Measurements from ENCODE around the gene NAV2. TPM values are rescaled to one million over a fixed set of nuclear protein-coding genes. Genes with fewer than 3 reads are reported as not detected.

The NAV2 gene
- total and polyA plus RNA-seq, 2 experiments from 2014 or later: 26.0 to 45.0 TPM

DNA sequence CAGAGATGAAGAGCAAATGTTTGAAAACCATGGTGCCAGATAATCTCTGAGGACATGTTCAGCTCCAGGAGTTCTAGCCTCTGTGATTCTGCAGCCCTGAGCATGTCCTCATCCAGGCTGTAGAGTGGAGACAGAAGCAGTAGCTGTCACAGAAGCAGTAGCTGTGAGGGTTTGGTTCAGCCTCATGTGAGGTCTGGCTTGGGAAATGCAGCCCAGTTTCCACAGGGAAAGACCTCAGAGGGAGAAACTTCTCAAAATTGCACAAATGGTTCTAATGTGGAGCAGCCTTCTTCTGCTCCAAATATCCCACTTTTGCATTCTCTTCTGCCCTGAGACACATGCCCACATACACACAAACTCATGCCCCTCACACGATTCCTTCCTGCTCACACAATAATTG is 399.2 kb downstream of the NAV2 start:
- no peaks in the 10 kb centered on the region for H3K9me2 ChIP-seq (ENCODE audit: insufficient read depth)
- no peak overlapping the region for H3K4me2 ChIP-seq
- H3K4me1 Mint-ChIP-seq: no peaks in the 10 kb centered on the region; the same call in 2 of the 3 replicates
- no peaks in the 10 kb centered on the region for H3K9me3 Mint-ChIP-seq
- H3F3A ChIP-seq (replicated peaks; ENCODE audit: low read depth): no peaks in the 10 kb centered on the region
- no peaks in the 10 kb centered on the region for H3K79me2 ChIP-seq (replicated peaks; ENCODE audit: insufficient read depth)
- H3K27ac ChIP-seq (ENCODE audit: low read depth): no peak overlapping the region
- no peaks in the 10 kb centered on the region for H3K4me1 ChIP-seq (ENCODE audit: insufficient read depth)
- no peak for DNase-seq (ENCODE audit: low spot score)
- peaks cover 84% of the 10 kb centered on the region for H3K36me3 Mint-ChIP-seq (ENCODE audit: low read depth)
- no peak overlapping the region for H2AFZ ChIP-seq
- H4K20me1 ChIP-seq (replicated peaks; ENCODE audit: insufficient read depth): peaks cover 12% of the 10 kb centered on the region; the same call in 1 of the 2 replicates
- H3K27me3 Mint-ChIP-seq (ENCODE audit: insufficient read depth, low read depth, poor library complexity): peaks cover 4% of the 10 kb centered on the region
- H3K27me3 ChIP-seq (ENCODE audit: insufficient read depth): no peaks in the 10 kb centered on the region
- no peak overlapping the region for H3K4me3 Mint-ChIP-seq
- peaks cover 10% of the 10 kb centered on the region; the same call in 1 of the 2 replicates for H3K36me3 ChIP-seq (ENCODE audit: insufficient read depth)
- no peak overlapping the region for H3K27ac Mint-ChIP-seq
- no peak for ATAC-seq
- H3K4me3 ChIP-seq: no peak overlapping the region
- TF ChIP-seq NANOG (IDR thresholded peaks at IDR 0.05; ENCODE audit: borderline replicate concordance): no peak
- TF ChIP-seq STAT1 (IDR thresholded peaks at IDR 0.05; ENCODE audit: unreplicated experiment): no peak
- no peak for TF ChIP-seq EZH2 (IDR thresholded peaks at IDR 0.05; ENCODE audit: low read depth, unreplicated experiment)
- TF ChIP-seq, protein P1, sequence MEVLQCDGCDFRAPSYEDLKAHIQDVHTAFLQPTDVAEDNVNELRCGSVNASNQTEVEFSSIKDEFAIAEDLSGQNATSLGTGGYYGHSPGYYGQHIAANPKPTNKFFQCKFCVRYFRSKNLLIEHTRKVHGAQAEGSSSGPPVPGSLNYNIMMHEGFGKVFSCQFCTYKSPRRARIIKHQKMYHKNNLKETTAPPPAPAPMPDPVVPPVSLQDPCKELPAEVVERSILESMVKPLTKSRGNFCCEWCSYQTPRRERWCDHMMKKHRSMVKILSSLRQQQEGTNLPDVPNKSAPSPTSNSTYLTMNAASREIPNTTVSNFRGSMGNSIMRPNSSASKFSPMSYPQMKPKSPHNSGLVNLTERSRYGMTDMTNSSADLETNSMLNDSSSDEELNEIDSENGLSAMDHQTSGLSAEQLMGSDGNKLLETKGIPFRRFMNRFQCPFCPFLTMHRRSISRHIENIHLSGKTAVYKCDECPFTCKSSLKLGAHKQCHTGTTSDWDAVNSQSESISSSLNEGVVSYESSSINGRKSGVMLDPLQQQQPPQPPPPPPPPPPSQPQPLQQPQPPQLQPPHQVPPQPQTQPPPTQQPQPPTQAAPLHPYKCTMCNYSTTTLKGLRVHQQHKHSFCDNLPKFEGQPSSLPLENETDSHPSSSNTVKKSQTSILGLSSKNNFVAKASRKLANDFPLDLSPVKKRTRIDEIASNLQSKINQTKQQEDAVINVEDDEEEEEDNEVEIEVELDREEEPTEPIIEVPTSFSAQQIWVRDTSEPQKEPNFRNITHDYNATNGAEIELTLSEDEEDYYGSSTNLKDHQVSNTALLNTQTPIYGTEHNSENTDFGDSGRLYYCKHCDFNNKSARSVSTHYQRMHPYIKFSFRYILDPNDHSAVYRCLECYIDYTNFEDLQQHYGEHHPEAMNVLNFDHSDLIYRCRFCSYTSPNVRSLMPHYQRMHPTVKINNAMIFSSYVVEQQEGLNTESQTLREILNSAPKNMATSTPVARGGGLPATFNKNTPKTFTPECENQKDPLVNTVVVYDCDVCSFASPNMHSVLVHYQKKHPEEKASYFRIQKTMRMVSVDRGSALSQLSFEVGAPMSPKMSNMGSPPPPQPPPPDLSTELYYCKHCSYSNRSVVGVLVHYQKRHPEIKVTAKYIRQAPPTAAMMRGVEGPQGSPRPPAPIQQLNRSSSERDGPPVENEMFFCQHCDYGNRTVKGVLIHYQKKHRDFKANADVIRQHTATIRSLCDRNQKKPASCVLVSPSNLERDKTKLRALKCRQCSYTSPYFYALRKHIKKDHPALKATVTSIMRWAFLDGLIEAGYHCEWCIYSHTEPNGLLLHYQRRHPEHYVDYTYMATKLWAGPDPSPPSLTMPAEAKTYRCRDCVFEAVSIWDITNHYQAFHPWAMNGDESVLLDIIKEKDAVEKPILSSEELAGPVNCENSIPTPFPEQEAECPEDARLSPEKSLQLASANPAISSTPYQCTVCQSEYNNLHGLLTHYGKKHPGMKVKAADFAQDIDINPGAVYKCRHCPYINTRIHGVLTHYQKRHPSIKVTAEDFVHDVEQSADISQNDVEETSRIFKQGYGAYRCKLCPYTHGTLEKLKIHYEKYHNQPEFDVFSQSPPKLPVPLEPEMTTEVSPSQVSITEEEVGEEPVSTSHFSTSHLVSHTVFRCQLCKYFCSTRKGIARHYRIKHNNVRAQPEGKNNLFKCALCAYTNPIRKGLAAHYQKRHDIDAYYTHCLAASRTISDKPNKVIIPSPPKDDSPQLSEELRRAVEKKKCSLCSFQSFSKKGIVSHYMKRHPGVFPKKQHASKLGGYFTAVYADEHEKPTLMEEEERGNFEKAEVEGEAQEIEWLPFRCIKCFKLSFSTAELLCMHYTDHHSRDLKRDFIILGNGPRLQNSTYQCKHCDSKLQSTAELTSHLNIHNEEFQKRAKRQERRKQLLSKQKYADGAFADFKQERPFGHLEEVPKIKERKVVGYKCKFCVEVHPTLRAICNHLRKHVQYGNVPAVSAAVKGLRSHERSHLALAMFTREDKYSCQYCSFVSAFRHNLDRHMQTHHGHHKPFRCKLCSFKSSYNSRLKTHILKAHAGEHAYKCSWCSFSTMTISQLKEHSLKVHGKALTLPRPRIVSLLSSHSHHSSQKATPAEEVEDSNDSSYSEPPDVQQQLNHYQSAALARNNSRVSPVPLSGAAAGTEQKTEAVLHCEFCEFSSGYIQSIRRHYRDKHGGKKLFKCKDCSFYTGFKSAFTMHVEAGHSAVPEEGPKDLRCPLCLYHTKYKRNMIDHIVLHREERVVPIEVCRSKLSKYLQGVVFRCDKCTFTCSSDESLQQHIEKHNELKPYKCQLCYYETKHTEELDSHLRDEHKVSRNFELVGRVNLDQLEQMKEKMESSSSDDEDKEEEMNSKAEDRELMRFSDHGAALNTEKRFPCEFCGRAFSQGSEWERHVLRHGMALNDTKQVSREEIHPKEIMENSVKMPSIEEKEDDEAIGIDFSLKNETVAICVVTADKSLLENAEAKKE (CRISPR knock-in tag; IDR thresholded peaks at IDR 0.05): no peak
- no peak for TF ChIP-seq ZNF331 (CRISPR knock-in tag; IDR thresholded peaks at IDR 0.05; ENCODE audit: low read depth)
- TF ChIP-seq, protein P2, sequence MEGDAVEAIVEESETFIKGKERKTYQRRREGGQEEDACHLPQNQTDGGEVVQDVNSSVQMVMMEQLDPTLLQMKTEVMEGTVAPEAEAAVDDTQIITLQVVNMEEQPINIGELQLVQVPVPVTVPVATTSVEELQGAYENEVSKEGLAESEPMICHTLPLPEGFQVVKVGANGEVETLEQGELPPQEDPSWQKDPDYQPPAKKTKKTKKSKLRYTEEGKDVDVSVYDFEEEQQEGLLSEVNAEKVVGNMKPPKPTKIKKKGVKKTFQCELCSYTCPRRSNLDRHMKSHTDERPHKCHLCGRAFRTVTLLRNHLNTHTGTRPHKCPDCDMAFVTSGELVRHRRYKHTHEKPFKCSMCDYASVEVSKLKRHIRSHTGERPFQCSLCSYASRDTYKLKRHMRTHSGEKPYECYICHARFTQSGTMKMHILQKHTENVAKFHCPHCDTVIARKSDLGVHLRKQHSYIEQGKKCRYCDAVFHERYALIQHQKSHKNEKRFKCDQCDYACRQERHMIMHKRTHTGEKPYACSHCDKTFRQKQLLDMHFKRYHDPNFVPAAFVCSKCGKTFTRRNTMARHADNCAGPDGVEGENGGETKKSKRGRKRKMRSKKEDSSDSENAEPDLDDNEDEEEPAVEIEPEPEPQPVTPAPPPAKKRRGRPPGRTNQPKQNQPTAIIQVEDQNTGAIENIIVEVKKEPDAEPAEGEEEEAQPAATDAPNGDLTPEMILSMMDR (conservative IDR thresholded peaks at IDR 0.05; ENCODE audit: low read depth in 2 of 2): no peak
- TF ChIP-seq CREB1 (CRISPR knock-in tag; IDR thresholded peaks at IDR 0.05; ENCODE audit: low read depth): no peak
- TF ChIP-seq JUNB (IDR thresholded peaks at IDR 0.05; ENCODE audit: unreplicated experiment): no peak
- TF ChIP-seq ZNF114 (CRISPR knock-in tag; IDR thresholded peaks at IDR 0.05): no peak
- TF ChIP-seq, protein P3, sequence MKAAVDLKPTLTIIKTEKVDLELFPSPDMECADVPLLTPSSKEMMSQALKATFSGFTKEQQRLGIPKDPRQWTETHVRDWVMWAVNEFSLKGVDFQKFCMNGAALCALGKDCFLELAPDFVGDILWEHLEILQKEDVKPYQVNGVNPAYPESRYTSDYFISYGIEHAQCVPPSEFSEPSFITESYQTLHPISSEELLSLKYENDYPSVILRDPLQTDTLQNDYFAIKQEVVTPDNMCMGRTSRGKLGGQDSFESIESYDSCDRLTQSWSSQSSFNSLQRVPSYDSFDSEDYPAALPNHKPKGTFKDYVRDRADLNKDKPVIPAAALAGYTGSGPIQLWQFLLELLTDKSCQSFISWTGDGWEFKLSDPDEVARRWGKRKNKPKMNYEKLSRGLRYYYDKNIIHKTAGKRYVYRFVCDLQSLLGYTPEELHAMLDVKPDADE (IDR thresholded peaks at IDR 0.05): no peak
- TF ChIP-seq POLR2AphosphoS5 (IDR thresholded peaks at IDR 0.05; ENCODE audit: low read depth): no peak
- TF ChIP-seq, protein P4, sequence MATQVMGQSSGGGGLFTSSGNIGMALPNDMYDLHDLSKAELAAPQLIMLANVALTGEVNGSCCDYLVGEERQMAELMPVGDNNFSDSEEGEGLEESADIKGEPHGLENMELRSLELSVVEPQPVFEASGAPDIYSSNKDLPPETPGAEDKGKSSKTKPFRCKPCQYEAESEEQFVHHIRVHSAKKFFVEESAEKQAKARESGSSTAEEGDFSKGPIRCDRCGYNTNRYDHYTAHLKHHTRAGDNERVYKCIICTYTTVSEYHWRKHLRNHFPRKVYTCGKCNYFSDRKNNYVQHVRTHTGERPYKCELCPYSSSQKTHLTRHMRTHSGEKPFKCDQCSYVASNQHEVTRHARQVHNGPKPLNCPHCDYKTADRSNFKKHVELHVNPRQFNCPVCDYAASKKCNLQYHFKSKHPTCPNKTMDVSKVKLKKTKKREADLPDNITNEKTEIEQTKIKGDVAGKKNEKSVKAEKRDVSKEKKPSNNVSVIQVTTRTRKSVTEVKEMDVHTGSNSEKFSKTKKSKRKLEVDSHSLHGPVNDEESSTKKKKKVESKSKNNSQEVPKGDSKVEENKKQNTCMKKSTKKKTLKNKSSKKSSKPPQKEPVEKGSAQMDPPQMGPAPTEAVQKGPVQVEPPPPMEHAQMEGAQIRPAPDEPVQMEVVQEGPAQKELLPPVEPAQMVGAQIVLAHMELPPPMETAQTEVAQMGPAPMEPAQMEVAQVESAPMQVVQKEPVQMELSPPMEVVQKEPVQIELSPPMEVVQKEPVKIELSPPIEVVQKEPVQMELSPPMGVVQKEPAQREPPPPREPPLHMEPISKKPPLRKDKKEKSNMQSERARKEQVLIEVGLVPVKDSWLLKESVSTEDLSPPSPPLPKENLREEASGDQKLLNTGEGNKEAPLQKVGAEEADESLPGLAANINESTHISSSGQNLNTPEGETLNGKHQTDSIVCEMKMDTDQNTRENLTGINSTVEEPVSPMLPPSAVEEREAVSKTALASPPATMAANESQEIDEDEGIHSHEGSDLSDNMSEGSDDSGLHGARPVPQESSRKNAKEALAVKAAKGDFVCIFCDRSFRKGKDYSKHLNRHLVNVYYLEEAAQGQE (IDR thresholded peaks at IDR 0.05; ENCODE audit: unreplicated experiment): no peak
- no peak for TF ChIP-seq EZH2phosphoT487 (IDR thresholded peaks at IDR 0.05; ENCODE audit: unreplicated experiment)

All from GM23338 (cell line).